Brain microvascular endothelial cell (primary cell): ENCODE data around the gene LCN9.
"Not testable (repeated sequence)": the region's sequence is repeated elsewhere in the genome, so short reads cannot be mapped to it uniquely, and the experiment has no call there.

Source experiments
- DNase-seq: peaks from one replicate; pipeline ENCODE4 v3.0.0-alpha.2; 2020
- H3K27ac ChIP-seq: fragments of 250-450 bp; sonication (Bioruptor Pico); 2 replicates; pipeline ENCODE4 v1.5.1; 2020; ENCODE audit warnings: mild to moderate bottlenecking, moderate library complexity
- H3K27me3 ChIP-seq: fragments of 250-450 bp; sonication (Bioruptor Pico); replicated peaks from 2 replicates; pipeline ENCODE4 v1.5.1; 2020; ENCODE audit warnings: mild to moderate bottlenecking
- H3K36me3 ChIP-seq: fragments of 250-450 bp; sonication (Bioruptor Pico); replicated peaks from 2 replicates; pipeline ENCODE4 v1.5.1; 2020; ENCODE audit warnings: mild to moderate bottlenecking
- H3K4me3 ChIP-seq: 2 replicates; pipeline ENCODE4 v1.5.1; 2011; ENCODE audit warnings: low read depth, mild to moderate bottlenecking, control low read depth, low read length, moderate library complexity
- in situ Hi-C: cut with HindIII; loops from 2 replicates; pipeline ENCODE4 v1.10.0; 2017; ENCODE audit warnings: low sequenced_read_pairs, low pct_ligation_motif_present
- TF ChIP-seq, protein P1 (sequence below): IDR thresholded peaks from 2 replicates; pipeline ENCODE4 v1.5.1; 2011; ENCODE audit warnings: low read depth, mild to moderate bottlenecking, moderate library complexity, low read length, control low read depth, inconsistent platforms; ENCODE audit errors: missing control alignments

The LCN9 gene

DNA sequence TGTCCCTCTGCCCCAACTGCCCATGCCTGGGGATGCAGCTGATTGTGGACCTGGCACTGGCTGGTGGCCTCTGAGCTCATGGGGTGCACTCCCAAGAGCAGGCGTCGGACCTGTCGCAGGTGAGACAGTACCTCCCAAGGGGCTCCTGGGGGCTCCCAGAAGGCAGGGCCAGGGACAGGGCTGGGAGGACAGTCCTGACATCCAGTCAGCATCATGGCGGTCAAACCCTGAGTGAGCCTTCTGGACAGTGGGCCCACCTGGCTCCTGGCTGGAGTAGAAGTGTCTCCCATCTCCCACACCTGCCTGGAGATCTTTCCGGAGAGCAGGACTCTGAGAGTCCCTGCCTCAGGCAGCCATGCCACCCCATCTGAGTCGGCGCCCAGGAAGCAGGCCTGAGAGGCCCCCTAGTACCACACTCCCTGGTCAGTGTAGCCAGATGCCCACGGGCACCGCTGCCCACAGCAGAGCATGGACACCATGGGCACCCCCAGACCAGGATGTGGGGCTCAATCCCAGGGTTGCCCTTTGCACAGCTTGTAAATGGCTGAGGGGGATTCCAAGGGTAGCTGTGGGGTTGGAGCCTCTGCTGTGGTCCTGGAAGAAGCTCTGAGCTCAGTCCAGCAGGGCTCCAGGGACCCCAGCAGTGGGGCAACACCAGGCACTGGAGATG lies 6.6 kb downstream of the LCN9 start:
- no peaks in the 10 kb centered on the region for H3K36me3 ChIP-seq
- H3K4me3 ChIP-seq, result no peak overlapping the region
- H3K27me3 ChIP-seq, result no peaks in the 10 kb centered on the region
- TF ChIP-seq, protein P1, sequence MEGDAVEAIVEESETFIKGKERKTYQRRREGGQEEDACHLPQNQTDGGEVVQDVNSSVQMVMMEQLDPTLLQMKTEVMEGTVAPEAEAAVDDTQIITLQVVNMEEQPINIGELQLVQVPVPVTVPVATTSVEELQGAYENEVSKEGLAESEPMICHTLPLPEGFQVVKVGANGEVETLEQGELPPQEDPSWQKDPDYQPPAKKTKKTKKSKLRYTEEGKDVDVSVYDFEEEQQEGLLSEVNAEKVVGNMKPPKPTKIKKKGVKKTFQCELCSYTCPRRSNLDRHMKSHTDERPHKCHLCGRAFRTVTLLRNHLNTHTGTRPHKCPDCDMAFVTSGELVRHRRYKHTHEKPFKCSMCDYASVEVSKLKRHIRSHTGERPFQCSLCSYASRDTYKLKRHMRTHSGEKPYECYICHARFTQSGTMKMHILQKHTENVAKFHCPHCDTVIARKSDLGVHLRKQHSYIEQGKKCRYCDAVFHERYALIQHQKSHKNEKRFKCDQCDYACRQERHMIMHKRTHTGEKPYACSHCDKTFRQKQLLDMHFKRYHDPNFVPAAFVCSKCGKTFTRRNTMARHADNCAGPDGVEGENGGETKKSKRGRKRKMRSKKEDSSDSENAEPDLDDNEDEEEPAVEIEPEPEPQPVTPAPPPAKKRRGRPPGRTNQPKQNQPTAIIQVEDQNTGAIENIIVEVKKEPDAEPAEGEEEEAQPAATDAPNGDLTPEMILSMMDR, result no peak
- in situ Hi-C loops, result no loop called here
- H3K27ac ChIP-seq, result no peak overlapping the region
- DNase-seq, result no peak

DNA sequence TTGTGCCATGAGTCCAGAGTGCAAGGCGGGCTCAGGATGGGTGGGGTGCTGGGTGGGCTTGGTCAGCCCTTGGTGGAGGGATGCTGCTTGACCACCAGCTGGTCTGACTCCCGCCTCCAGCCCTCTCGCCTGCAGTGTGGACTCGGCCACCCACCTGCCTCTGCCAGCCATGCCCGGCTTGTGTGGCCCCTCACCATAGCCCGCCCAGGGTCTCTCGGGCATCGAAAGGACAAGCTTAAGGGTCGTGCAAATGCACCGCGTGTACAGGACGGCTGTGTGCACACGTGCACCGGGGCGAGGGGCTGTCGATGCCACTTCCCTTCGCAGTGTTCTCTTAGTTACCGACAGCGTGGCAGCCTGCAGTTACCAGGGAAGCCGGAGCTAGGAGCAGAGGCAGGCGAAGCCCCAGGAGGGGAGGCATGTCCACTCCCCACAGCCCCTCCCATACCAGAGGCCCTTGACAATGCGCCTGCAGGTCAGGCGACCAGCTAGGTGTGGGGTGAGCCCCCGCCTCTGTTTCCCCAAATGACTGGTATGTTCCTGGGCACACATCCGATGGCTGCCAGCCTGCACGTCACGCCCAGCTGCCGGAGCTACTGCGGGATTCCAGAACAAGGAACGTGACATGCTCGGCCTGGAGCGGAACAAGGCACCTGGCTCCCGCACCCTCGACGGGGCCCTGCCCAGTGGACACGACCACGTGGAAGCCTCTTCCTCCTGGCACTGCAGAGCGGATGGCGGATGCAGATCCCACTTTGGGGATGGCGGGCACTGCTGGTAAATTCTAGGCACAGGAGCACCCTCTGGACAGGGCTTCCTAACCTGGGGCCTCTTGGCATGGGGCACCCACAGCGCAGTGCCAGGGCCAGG lies 7.8 kb downstream of the LCN9 start:
- H3K4me3 ChIP-seq, result no peak overlapping the region
- no peaks in the 10 kb centered on the region for H3K36me3 ChIP-seq
- DNase-seq, result no peak
- no peak overlapping the region for H3K27ac ChIP-seq
- TF ChIP-seq, protein P1, result no peak
- H3K27me3 ChIP-seq, result no peaks in the 10 kb centered on the region
- in situ Hi-C loops, result no loop called here

DNA sequence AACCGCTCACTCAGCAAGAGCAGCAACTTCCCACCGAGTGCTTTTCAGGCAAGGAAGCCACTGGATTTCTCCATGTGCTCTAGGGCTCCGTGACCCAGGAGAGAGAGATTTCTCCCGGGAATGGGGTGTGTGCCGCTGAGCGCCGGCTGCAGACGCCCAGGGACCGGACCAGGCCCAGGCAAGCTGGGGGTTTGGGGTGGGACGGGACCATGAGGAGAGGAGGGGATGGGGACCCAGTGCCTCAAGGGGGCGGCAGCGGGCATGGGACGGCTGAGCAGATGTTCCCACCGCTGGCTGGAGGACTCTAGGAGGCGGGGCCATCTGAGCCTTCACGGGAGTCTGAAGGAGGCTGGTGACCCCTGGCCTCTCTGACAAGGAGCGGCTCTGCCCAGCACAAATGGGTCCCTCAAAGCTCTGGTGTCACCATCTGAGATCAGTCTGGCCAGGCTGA lies 8.5 kb downstream of the LCN9 start:
- TF ChIP-seq, protein P1, result no peak
- Histone ChIP-seq H3K4me3 (no peak overlapping the region), H3K36me3 (no peaks in the 10 kb centered on the region), H3K27me3 (no peaks in the 10 kb centered on the region), H3K27ac (no peak overlapping the region)
- no peak for DNase-seq
- in situ Hi-C loops, result no loop called here

GRCh38 chr9:135672786-135673185 lies 9.7 kb downstream of the LCN9 start:
- H3K36me3 ChIP-seq, H3K4me3 ChIP-seq, H3K27me3 ChIP-seq, H3K27ac ChIP-seq, in situ Hi-C loops, DNase-seq: not testable (repeated sequence)

GRCh38 chr9:135673941-135674340 lies 10.8 kb downstream of the LCN9 start:
- Histone ChIP-seq H3K27ac (no peak overlapping the region), H3K27me3 (no peaks in the 10 kb centered on the region), H3K4me3 (no peak overlapping the region), H3K36me3 (no peaks in the 10 kb centered on the region)
- in situ Hi-C loops, result no loop called here
- TF ChIP-seq, protein P1, result no peak
- no peak for DNase-seq

GRCh38 chr9:135674977-135675376 lies 11.9 kb downstream of the LCN9 start:
- no peaks in the 10 kb centered on the region for H3K36me3 ChIP-seq
- DNase-seq, result no peak
- H3K27ac ChIP-seq, result no peak overlapping the region
- H3K27me3 ChIP-seq, result no peaks in the 10 kb centered on the region
- in situ Hi-C loops, result no loop called here
- TF ChIP-seq, protein P1, result no peak
- H3K4me3 ChIP-seq, result no peak overlapping the region
